Endodermal cell (in vitro differentiated cells): ENCODE results near the gene SERPINB10. TPM values are rescaled to one million over a fixed set of nuclear protein-coding genes. Genes with fewer than 3 reads are reported as not detected.

Experiments used
- DNase-seq: peaks from one replicate; pipeline ENCODE4 v3.0.0-alpha.2; 2017
- H3K27ac ChIP-seq: 2 replicates; pipeline ENCODE4 v1.5.1; 2013; ENCODE audit warnings: mild to moderate bottlenecking, low read depth, low read length, moderate library complexity
- H3K27me3 ChIP-seq: 2 replicates; pipeline ENCODE4 v1.6.1; 2013; ENCODE audit warnings: mild to moderate bottlenecking, low read length, moderate library complexity; ENCODE audit not compliant: insufficient read depth, control insufficient read depth, poor library complexity, severe bottlenecking
- H3K36me3 ChIP-seq: 2 replicates; pipeline ENCODE4 v1.7.0; 2013; ENCODE audit warnings: mild to moderate bottlenecking, low read length, moderate library complexity; ENCODE audit not compliant: control insufficient read depth, insufficient read depth
- H3K4me1 ChIP-seq: one replicate; pipeline ENCODE4 v1.7.0; 2013; ENCODE audit warnings: low read length; ENCODE audit not compliant: control insufficient read depth, insufficient read depth
- H3K4me3 ChIP-seq: 2 replicates; pipeline ENCODE4 v1.5.1; 2013; ENCODE audit warnings: mild to moderate bottlenecking, low read length, moderate library complexity
- H3K9ac ChIP-seq: 2 replicates; pipeline ENCODE4 v1.6.1; 2013; ENCODE audit warnings: mild to moderate bottlenecking, low read length, moderate library complexity; ENCODE audit not compliant: poor library complexity, severe bottlenecking; ENCODE audit errors: extremely low read depth
- H3K9me3 ChIP-seq: 2 replicates; pipeline ENCODE4 v1.6.1; 2013; ENCODE audit warnings: mild to moderate bottlenecking, low read length, moderate library complexity; ENCODE audit not compliant: control insufficient read depth
- H3K27ac Mint-ChIP-seq: 2 replicates; pipeline ENCODE4 v1.8.0; 2020; ENCODE audit warnings: mixed read lengths
- H3K27me3 Mint-ChIP-seq: 2 replicates; pipeline ENCODE4 v1.8.0; 2021; ENCODE audit warnings: mild to moderate bottlenecking, mixed read lengths; ENCODE audit not compliant: insufficient read depth
- H3K36me3 Mint-ChIP-seq: 2 replicates; pipeline ENCODE4 v1.8.0; 2020; ENCODE audit warnings: low read depth, mixed read lengths
- H3K4me1 Mint-ChIP-seq: 2 replicates; pipeline ENCODE4 v1.8.0; 2020; ENCODE audit warnings: mixed read lengths
- H3K4me3 Mint-ChIP-seq: 2 replicates; pipeline ENCODE4 v1.8.0; 2020; ENCODE audit warnings: mild to moderate bottlenecking, moderate library complexity, mixed read lengths
- H3K9me3 Mint-ChIP-seq: 2 replicates; pipeline ENCODE4 v1.8.0; 2020; ENCODE audit warnings: mild to moderate bottlenecking, mixed read lengths
- CTCF ChIP-seq: fragments of 200-600 bp; sonication (generic); conservative IDR thresholded peaks from 2 replicates; pipeline ENCODE4 v1.5.0; 2021; ENCODE audit warnings: antibody characterized with exemption, mild to moderate bottlenecking
- WGBS, 2 experiments: methylation state at CpG; one replicate each; pipeline versions ENCODE4 v1.1.5 to v1.1.7; 2013; ENCODE audit warnings: missing lambda C conversion rate in 2 of 2, mixed read lengths in 1 of 2; ENCODE audit not compliant: insufficient coverage in 1 of 2, insufficient read length in 1 of 2; 5-methylcytosine and 5-hydroxymethylcytosine counted together
- total RNA-seq, 2 donors: library from RNA; stranded (reverse); fragmentation: NEBNext Ultra II Directional in 1 of 2; extraction: Animal tissue kit (Norgen Biotek cat#: 25700) in 1 of 2; gene quantifications; 2 replicates in 1 of 2; 3 replicates in 1 of 2; pipeline ENCODE4 v1.2.1, GENCODE V29; 2021

SERPINB10 gene
- total RNA-seq, 2 donors from 2014 or later, result not detected

DNA sequence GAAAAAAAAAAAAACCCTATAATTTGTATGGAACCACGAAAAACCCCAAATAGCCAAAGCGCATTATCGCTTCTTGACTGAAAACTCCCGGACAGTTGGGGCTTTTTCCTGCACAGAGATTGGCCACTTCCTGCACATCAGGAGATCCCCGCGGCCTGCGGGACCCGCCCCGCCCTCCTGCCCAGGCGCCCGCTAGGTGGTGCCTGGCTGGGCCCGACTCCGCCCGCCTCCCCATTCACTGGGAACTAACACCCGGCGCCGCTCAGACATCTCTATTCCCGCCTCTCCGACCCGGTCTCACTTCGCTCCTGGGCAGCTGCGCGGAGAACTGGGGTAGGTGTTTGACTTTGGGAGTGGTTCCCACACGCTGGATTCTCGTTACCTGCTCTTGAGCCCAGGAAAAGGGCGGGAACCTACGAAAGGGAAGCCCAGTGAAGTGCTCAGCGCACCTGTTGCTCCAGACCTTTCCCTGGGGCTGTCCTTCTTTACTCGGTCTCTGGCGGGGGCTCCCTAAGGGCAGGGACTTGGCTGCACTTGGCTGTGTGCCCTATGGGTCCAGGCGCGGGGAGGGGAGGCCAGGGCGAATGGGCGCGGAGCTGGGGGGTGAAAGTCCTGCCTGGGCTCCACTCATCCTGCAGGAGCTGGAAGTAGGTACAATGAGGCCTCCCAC, 41.4 kb downstream of the SERPINB10 start, which contains the start of gene HMSD:
Gene HMSD (plus strand): TSS at position 234 of the 670 bp plus-strand sequence. CDS start 4,155 bp downstream, outside the sequence.
- Histone ChIP-seq H3K4me1 (no peaks in the 10 kb centered on the region), H3K9ac (no peak within 1 kb of the TSS), H3K4me3 (peak within 1 kb of the TSS; percentile 56), H3K9me3 (no peaks in the 10 kb centered on the region), H3K27ac (no peak within 1 kb of the TSS), H3K36me3 (no peaks in the 10 kb centered on the region), H3K27me3 (peaks cover 16% of the 10 kb centered on the region)
- Mint-ChIP-seq H3K36me3 (no peaks in the 10 kb centered on the region), H3K27ac (no peak within 1 kb of the TSS), H3K4me1 (peaks cover 4% of the 10 kb centered on the region), H3K4me3 (peak within 1 kb of the TSS; percentile 61), H3K27me3 (peaks cover 63% of the 10 kb centered on the region), H3K9me3 (peaks cover 3% of the 10 kb centered on the region)
- 15 to 16% methylated on average over 15 to 35 of the region's 35 CpGs for WGBS, 2 experiments
- DNase-seq, result peak; percentile 93
- TF ChIP-seq CTCF, result peak; percentile 74

GRCh38 chr18:63951302-63951705, 43.5 kb downstream of the SERPINB10 start:
- peaks cover 16% of the 10 kb centered on the region for H3K27me3 ChIP-seq
- no peak overlapping the region for H3K27ac Mint-ChIP-seq
- peak; percentile 30 for TF ChIP-seq CTCF
- no peaks in the 10 kb centered on the region for H3K9me3 Mint-ChIP-seq
- WGBS, 2 experiments, result 97 to 100% methylated on average over 3 to 4 of the region's 4 CpGs
- no peaks in the 10 kb centered on the region for H3K4me1 ChIP-seq
- no peak overlapping the region for H3K9ac ChIP-seq
- H3K4me3 Mint-ChIP-seq, result no peak overlapping the region
- DNase-seq, result no peak
- H3K36me3 Mint-ChIP-seq, result no peaks in the 10 kb centered on the region
- H3K9me3 ChIP-seq, result no peaks in the 10 kb centered on the region
- H3K4me3 ChIP-seq, result no peak overlapping the region
- H3K36me3 ChIP-seq, result no peaks in the 10 kb centered on the region
- peaks cover 47% of the 10 kb centered on the region for H3K27me3 Mint-ChIP-seq
- peaks cover 4% of the 10 kb centered on the region for H3K4me1 Mint-ChIP-seq
- H3K27ac ChIP-seq, result no peak overlapping the region

- Histone ChIP-seq H3K4me1 (no peaks in the 10 kb centered on the region), H3K9ac (no peak overlapping the region), H3K27me3 (peaks cover 17% of the 10 kb centered on the region), H3K36me3 (no peaks in the 10 kb centered on the region), H3K4me3 (no peak overlapping the region), H3K9me3 (no peaks in the 10 kb centered on the region), H3K27ac (no peak overlapping the region)
- Mint-ChIP-seq H3K4me1 (peaks cover 4% of the 10 kb centered on the region), H3K36me3 (no peaks in the 10 kb centered on the region), H3K4me3 (no peak overlapping the region), H3K27ac (no peak overlapping the region), H3K9me3 (no peaks in the 10 kb centered on the region), H3K27me3 (peaks cover 39% of the 10 kb centered on the region)
- DNase-seq, result no peak
- no peak for TF ChIP-seq CTCF
- 90 to 100% methylated on average over 3 to 5 of the region's 5 CpGs for WGBS, 2 experiments
Observed at GRCh38 chr18:63953811-63954210, 46.1 kb downstream of the SERPINB10 start.
